K562 (cell line): Measurements from ENCODE around the gene TMEM139. TPM values are rescaled to one million over a fixed set of nuclear protein-coding genes. Genes with fewer than 3 reads are reported as not detected.

Experiments
- ATAC-seq: fragments of 200-7000 bp; cut with Tn5 transposase; 3 replicates; pipeline ENCODE4 v1.9.1; 2020; ENCODE audit warnings: moderate library complexity
- BruUV-seq: library from RNA; stranded (reverse); fragments of 400-500 nt; replicated peaks from 2 replicates; lab custom pipeline; 2021; lab: Mats Ljungman, UMichigan
- CTCF ChIA-PET: fragments of 300-600 bp; formaldehyde crosslinking; extraction: SDS; loops from one replicate; lab custom pipeline; 2021; ENCODE audit warnings: low intra/inter-chr PET ratio; lab: Yijun Ruan, JAX
- POLR2A ChIA-PET: fragments of 300-600, 350-650 bp; sonication (Branson Sonifier 250); formaldehyde crosslinking; extraction: SDS; loops from one replicate; lab custom pipeline; 2021; ENCODE audit warnings: antibody characterized with exemption, inconsistent platforms; lab: Yijun Ruan, JAX
- DNase-seq, 4 experiments: peaks; one replicate each; pipeline versions ENCODE4 v3.0.0 to v3.0.0-alpha.2; 2011 to 2018; ENCODE audit warnings: low spot score in 3 of 4, mixed read lengths in 3 of 4; ENCODE audit errors: extremely low read depth in 1 of 4
- FAIRE-seq: peaks from 2 replicates; lab custom pipeline; 2011; peaks lifted over from hg19 to GRCh38; lab: Jason Lieb, UNC
- H2AFZ ChIP-seq: 2 replicates; pipeline ENCODE4 v1.6.0; 2011; ENCODE audit warnings: low read depth, low read length, control low read depth, inconsistent platforms
- H3K27ac ChIP-seq: fragments of 200-600 bp; 3 replicates; pipeline ENCODE4 v1.8.0; 2011; ENCODE audit warnings: low read depth, mild to moderate bottlenecking, control low read depth, inconsistent platforms, low read length, moderate library complexity, mixed read lengths; ENCODE audit errors: extremely low read depth
- H3K27me3 ChIP-seq, 2 experiments: fragments of 300-600 bp in 1 of 2; 2 replicates in 1 of 2; 3 replicates in 1 of 2; pipeline versions ENCODE4 v1.6.0 to v1.8.0; 2011; ENCODE audit warnings: inconsistent platforms in 2 of 2, low read length in 2 of 2, mild to moderate bottlenecking in 1 of 2, mixed read lengths in 1 of 2, moderate library complexity in 1 of 2; ENCODE audit not compliant: control insufficient read depth in 2 of 2, insufficient read depth in 2 of 2
- H3K36me3 ChIP-seq: fragments of 300-600 bp; 3 replicates; pipeline ENCODE4 v1.8.0; 2011; ENCODE audit warnings: mild to moderate bottlenecking, low read length, inconsistent platforms; ENCODE audit not compliant: control insufficient read depth, insufficient read depth
- H3K4me1 ChIP-seq, 2 experiments: fragments of 200-600 bp in 1 of 2; replicated peaks in 1 of 2; 2 replicates in 1 of 2; 3 replicates in 1 of 2; pipeline versions ENCODE4 v1.5.1 to v1.8.0; 2011; ENCODE audit warnings: inconsistent platforms in 2 of 2, low read length in 2 of 2, mild to moderate bottlenecking in 1 of 2, mixed read lengths in 1 of 2, moderate library complexity in 1 of 2; ENCODE audit not compliant: control insufficient read depth in 2 of 2, insufficient read depth in 2 of 2
- H3K4me2 ChIP-seq: 2 replicates; pipeline ENCODE4 v1.6.1; 2011; ENCODE audit warnings: low read length, control low read depth, inconsistent platforms, mixed read lengths; ENCODE audit not compliant: insufficient read depth
- H3K4me3 ChIP-seq: fragments of 200-600 bp; sonication (generic), shearing (Covaris generic); 2 replicates; pipeline ENCODE4 v1.5.1; 2016; ENCODE audit warnings: control low read depth, inconsistent platforms
- H3K79me2 ChIP-seq: fragments of 200-600 bp; 3 replicates; pipeline ENCODE4 v1.8.0; 2011; ENCODE audit warnings: low read length, inconsistent platforms; ENCODE audit not compliant: control insufficient read depth, insufficient read depth
- H3K9ac ChIP-seq, 2 experiments: 2 replicates each; pipeline versions ENCODE4 v1.6.0 to v1.6.1; 2011; ENCODE audit warnings: low read depth in 2 of 2, low read length in 2 of 2, control low read depth in 1 of 2, inconsistent platforms in 1 of 2, mild to moderate bottlenecking in 1 of 2, mixed read lengths in 1 of 2; ENCODE audit not compliant: insufficient read depth in 1 of 2
- H3K9me1 ChIP-seq: one replicate; pipeline ENCODE4 v1.6.0; 2011; ENCODE audit warnings: inconsistent platforms, mild to moderate bottlenecking, low read length, moderate library complexity; ENCODE audit not compliant: control insufficient read depth, insufficient read depth
- H3K9me3 ChIP-seq: replicated peaks from 2 replicates; pipeline ENCODE4 v1.5.1; 2011; ENCODE audit warnings: low read depth, low read length, inconsistent platforms; ENCODE audit not compliant: control insufficient read depth, insufficient read depth
- H4K20me1 ChIP-seq: replicated peaks from 2 replicates; pipeline ENCODE4 v1.6.1; 2011; ENCODE audit warnings: low read length, inconsistent platforms, mixed read lengths; ENCODE audit not compliant: control insufficient read depth, insufficient read depth
- CEBPB ChIP-seq: fragments of 450-650 bp; IDR thresholded peaks from 2 replicates; pipeline ENCODE4 v1.6.1; 2016; ENCODE audit warnings: missing genetic modification characterization, missing compliant biosample characterization
- CTCF ChIP-seq, 3 experiments: IDR thresholded peaks in 2 of 3; conservative IDR thresholded peaks in 1 of 3; 2 replicates each; pipeline ENCODE4 v1.5.1; 2011 to 2012; ENCODE audit warnings: low read length in 3 of 3, mild to moderate bottlenecking in 3 of 3, control low read depth in 2 of 3, improper control_type of control experiment in 1 of 3, inconsistent platforms in 1 of 3, low read depth in 1 of 3, mixed read lengths in 1 of 3, moderate library complexity in 1 of 3; ENCODE audit not compliant: insufficient read depth in 2 of 3
- IRF2 ChIP-seq: sonication (generic); formaldehyde crosslinking; IDR thresholded peaks from 2 replicates; pipeline ENCODE4 v1.8.1; 2022; ENCODE audit warnings: mild to moderate bottlenecking, missing genetic modification reagents
- POLR2AphosphoS2 ChIP-seq: IDR thresholded peaks from 2 replicates; pipeline ENCODE4 v1.6.1; 2012; ENCODE audit warnings: low read length, improper control_type of control experiment
- WGBS: fragments of 100-300 bp; shearing (Covaris generic); methylation state at CpG from one replicate; pipeline ENCODE4 v1.1.6; 2016; ENCODE audit warnings: low coverage, mixed read lengths; ENCODE audit not compliant: insufficient coverage; ENCODE audit errors: missing lambda C conversion rate; 5-methylcytosine and 5-hydroxymethylcytosine counted together
- in situ Hi-C: fragments of 300-500 bp; cut with MboI; formaldehyde crosslinking; loops from 4 replicates; pipeline ENCODE4 v1.15.0; 2018; ENCODE audit warnings: inconsistent platforms, mixed read lengths
- intact Hi-C: fragments of 100-400 bp; cut with micrococcal nuclease; formaldehyde crosslinking; loops from 2 replicates; pipeline ENCODE4 v1.14.2; 2022
- polyA plus RNA-seq, 8 experiments: library from polyadenylated mRNA; depleted of rRNA in 4 of 8; stranded (reverse) in 5 of 8; unstranded in 3 of 8; fragments of >200 nt; fragmentation: Nextera tagmentation in 2 of 8; fragmentation: Illumina TruSeq in 1 of 8; extraction: Ambion mirVana in 2 of 8; extraction: Trizol in 1 of 8; gene quantifications; 2 replicates each; pipeline versions ENCODE4 v1.2.1 to v1.2.3, GENCODE V29; 2011 to 2014; ENCODE audit warnings: inconsistent platforms in 1 of 8, missing spikeins in 1 of 8
- total RNA-seq, 7 experiments: library from RNA; depleted of rRNA in 6 of 7; stranded (reverse); fragments of >200 nt in 6 of 7; fragmentation: Illumina TruSeq in 2 of 7; extraction: Trizol in 2 of 7; gene quantifications; 2 replicates each; pipeline versions ENCODE4 v1.2.1 to v1.2.3, GENCODE V29; 2011 to 2021; ENCODE audit warnings: low replicate concordance in 1 of 7

TMEM139 gene
- total and polyA plus RNA-seq, 9 of the 15 experiments (the other 6 are each of a cell fraction or from before 2014, with no cell fraction given), result 0.27 to 1.8 (median 0.79) TPM

- CTCF ChIA-PET, result no interaction called here
- POLR2A ChIA-PET, result interaction anchor here (1.0 kb wide), 1 partner anchor 14 kb away, joined by 3 read pairs; no protein-coding TSS in a partner anchor
- BruUV-seq, result no TSS peak
These were observed 36.5 kb downstream of the TMEM139 start for GRCh38 chr7:143321242-143321641.

More at GRCh38 chr7:143321242-143321641, 36.5 kb downstream of the TMEM139 start:
- ATAC-seq, result no peak; the same call in 2 of the 3 replicates
- no peak overlapping the region for H3K27ac ChIP-seq
- no peak for DNase-seq
- H3K36me3 ChIP-seq, result no peaks in the 10 kb centered on the region
- no peaks in the 10 kb centered on the region for H3K9me3 ChIP-seq
- TF ChIP-seq CEBPB (no peak), CTCF (IDR thresholded peaks at IDR 0.05 in 2 of 3, conservative IDR thresholded peaks at IDR 0.05 in 1 of 3; ENCODE audit: insufficient read depth in 2 of 3, low read depth in 1 of 3, low read length in 3 of 3) (peak in 2 of 3 experiments; percentile 7 to 13; a peak in 1 of 6 replicates), IRF2 (CRISPR knock-in tag) (no peak), POLR2AphosphoS2 (no peak)
- 0 out of 4 replicates have a peak overlapping the region, but pooled peaks of 1 of the 2 experiments have one; percentile 36 for H3K9ac ChIP-seq
- FAIRE-seq, result no peak
- H3K9me1 ChIP-seq, result no peaks in the 10 kb centered on the region
- no peak overlapping the region for H2AFZ ChIP-seq
- intact Hi-C loops, result loop anchor here (5.0 kb wide), 1 partner anchor 96 kb away; no protein-coding TSS in a partner anchor
- H3K27me3 ChIP-seq, result peaks cover 46 to 73% of the 10 kb centered on the region in 2 experiments; a peak in 4 of 5 replicates
- no peaks in the 10 kb centered on the region for H4K20me1 ChIP-seq
- peaks cover 0 to 3% of the 10 kb centered on the region in 2 experiments; a peak in 1 of 5 replicates for H3K4me1 ChIP-seq
- no peaks in the 10 kb centered on the region for H3K79me2 ChIP-seq
- no peak overlapping the region for H3K4me3 ChIP-seq
- 19% methylated on average over 10 of the region's 10 CpGs for WGBS
- in situ Hi-C loops, result no loop called here
- no peak overlapping the region for H3K4me2 ChIP-seq
